ENCODE data around the gene SIPA1L3. TPM values are rescaled to one million over a fixed set of nuclear protein-coding genes. Genes with fewer than 3 reads are reported as not detected.

The SIPA1L3 gene
- total and polyA plus RNA-seq, 11 donors = 4.7 to 22.9 (median 8.8) TPM

DNA sequence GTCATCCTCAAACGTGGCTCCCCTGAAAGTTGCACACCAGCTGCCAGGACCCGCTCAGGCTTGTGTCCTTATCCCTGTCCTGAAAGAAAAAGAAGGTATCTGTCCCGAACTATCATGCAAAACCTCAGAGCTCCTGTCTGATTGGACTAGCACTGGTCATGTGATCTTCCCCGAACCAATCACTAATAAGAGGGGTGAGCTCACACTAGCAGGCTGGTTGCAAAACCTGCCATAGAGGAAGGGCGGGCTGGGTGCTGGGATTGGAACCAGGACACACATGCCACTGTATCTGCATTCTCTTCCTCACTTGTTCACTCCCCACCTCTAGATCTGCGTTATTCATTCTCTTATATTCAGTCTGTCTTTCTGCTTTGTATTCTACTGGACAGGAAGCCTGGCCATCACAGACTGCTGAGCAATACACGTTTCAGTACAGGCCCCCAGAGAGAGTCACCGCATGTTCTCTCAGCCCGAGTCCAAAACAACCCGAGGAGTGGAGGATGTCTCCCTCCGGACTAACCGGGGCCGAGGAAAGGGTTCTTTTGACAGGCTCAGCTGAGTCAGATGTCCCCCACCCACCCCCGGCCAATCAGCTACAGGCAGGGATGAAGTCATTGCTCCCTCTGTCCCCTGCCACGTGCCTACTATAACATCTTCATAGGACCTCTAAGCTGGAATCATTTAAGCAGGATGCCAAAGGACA, 97.7 kb downstream of the SIPA1L3 start:
- H3K4me3 ChIP-seq = peak overlapping the region in 11 of 12 donors; percentile 2 to 58 (median 50)
- peak; percentile 81 to 89 (median 88) for DNase-seq
- intact Hi-C loops (cut with DNase I) = loop anchor here in 5 of 10 donors (5.0 to 10.0 kb wide), 3 partner anchors 90 to 100 kb away; partner anchors contain the start of genes SIPA1L3 (in 4 of the 5) and WDR87 (in 4 of the 5)
- peaks cover 4 to 42% (median 22%) of the 10 kb centered on the region in 12 donors for H3K4me1 ChIP-seq
- H3K36me3 ChIP-seq = no peaks in the 10 kb centered on the region
- whole genome bisulfite sequencing, 4 donors = 9 to 15% (median 13%) methylated on average over 15 of the region's 15 CpGs
- peak in 1 of 2 donors; percentile 72 for TF ChIP-seq POLR2A (IDR thresholded peaks at IDR 0.05)
- TF ChIP-seq, protein P1, sequence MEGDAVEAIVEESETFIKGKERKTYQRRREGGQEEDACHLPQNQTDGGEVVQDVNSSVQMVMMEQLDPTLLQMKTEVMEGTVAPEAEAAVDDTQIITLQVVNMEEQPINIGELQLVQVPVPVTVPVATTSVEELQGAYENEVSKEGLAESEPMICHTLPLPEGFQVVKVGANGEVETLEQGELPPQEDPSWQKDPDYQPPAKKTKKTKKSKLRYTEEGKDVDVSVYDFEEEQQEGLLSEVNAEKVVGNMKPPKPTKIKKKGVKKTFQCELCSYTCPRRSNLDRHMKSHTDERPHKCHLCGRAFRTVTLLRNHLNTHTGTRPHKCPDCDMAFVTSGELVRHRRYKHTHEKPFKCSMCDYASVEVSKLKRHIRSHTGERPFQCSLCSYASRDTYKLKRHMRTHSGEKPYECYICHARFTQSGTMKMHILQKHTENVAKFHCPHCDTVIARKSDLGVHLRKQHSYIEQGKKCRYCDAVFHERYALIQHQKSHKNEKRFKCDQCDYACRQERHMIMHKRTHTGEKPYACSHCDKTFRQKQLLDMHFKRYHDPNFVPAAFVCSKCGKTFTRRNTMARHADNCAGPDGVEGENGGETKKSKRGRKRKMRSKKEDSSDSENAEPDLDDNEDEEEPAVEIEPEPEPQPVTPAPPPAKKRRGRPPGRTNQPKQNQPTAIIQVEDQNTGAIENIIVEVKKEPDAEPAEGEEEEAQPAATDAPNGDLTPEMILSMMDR (IDR thresholded peaks at IDR 0.05) = no peak
- H3K9me3 ChIP-seq = no peaks in the 10 kb centered on the region
- peak overlapping the region; percentile 59 to 93 (median 77) for H3K27ac ChIP-seq
- H3K27me3 ChIP-seq = no peaks in the 10 kb centered on the region
- ATAC-seq = peak; percentile 96 to 98 (median 96)

DNA sequence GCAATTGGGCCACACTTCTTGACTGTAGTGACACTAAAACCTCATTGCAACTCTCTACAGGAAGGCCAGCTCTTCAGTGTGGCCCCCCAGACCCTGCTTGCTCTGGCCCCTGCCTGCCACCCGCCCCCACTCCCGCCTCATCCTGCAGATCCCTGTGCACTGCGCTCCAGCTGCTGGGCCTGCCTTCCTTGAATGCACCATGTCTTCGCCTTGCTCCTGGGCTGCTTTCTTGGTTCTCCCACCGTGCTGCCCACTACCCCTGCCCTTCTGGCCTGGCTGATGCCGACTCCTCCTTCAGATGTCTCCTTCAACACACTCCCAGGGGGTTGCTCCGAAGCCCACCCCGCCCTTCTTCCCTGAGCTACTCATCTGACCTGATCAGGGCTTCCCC, 98.2 kb downstream of the SIPA1L3 start:
- peak in 1 of 4 donors; percentile 1 for ATAC-seq
- intact Hi-C loops (cut with DNase I) = loop anchor here in 3 of 10 donors (10.0 kb wide), 2 partner anchors 90 to 100 kb away; partner anchors contain the start of genes SIPA1L3 (in 2 of the 3) and WDR87 (in 2 of the 3)
- Histone ChIP-seq H3K27me3 (no peaks in the 10 kb centered on the region), H3K36me3 (no peaks in the 10 kb centered on the region), H3K4me3 (peak overlapping the region in 5 of 12 donors; percentile 45 to 55 (median 50)), H3K9me3 (no peaks in the 10 kb centered on the region), H3K4me1 (peaks cover 4 to 37% (median 17%) of the 10 kb centered on the region in 12 donors), H3K27ac (peak overlapping the region in 11 of 12 donors; percentile 64 to 93 (median 77))
- no peak for TF ChIP-seq POLR2A (IDR thresholded peaks at IDR 0.05)
- TF ChIP-seq, protein P1 (IDR thresholded peaks at IDR 0.05) = no peak
- peak in 2 of 5 donors; percentile 13 to 35 for DNase-seq
- WGBS, 4 donors = 63 to 78% (median 72%) methylated on average over 8 of the region's 8 CpGs

DNA sequence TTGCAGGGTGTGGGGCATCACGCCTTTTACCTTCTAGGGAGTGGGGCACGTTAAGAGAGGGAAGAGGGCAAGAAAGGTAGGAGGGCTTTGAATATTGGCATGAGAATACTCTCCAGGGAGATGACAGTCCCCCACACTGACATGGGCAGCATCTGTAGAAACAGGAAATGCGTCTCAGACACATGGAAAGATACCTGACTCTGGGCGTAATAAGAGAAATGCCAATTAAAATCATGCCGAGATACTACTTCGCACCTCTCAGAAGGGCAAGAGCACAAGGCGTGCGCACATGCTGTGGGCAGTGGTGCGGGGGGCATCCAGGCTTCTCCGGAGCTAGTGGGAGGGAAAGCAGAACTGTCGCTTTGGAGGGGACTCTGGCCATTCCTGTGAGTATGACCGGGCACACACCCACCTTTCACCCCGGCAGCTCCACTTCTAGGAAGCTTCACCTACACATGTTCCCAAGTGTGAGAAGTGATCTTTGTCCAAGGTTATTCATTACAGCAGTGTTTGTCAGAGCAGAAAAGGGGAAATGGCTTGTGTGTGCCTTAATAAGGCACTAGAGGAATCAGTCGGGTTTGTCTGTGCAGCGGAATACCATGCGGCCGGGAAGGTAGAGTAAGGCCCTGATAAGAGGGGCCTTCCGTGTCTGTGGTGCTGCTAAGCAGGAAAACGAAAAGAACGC, 99.5 kb downstream of the SIPA1L3 start:
- Histone ChIP-seq H3K27me3 (no peaks in the 10 kb centered on the region), H3K27ac (no peak overlapping the region), H3K4me3 (no peak overlapping the region), H3K36me3 (no peaks in the 10 kb centered on the region), H3K4me1 (peaks cover 4 to 28% (median 17%) of the 10 kb centered on the region in 12 donors), H3K9me3 (no peaks in the 10 kb centered on the region)
- intact Hi-C loops (cut with DNase I) = loop anchor here in 3 of 10 donors (10.0 kb wide), 2 partner anchors 88 to 102 kb away; partner anchors contain the start of genes SIPA1L3 (in 2 of the 3) and WDR87 (in 2 of the 3)
- WGBS, 4 donors = 90 to 91% (median 90%) methylated on average over 19 to 20 of the region's 20 CpGs
- TF ChIP-seq, protein P1 (IDR thresholded peaks at IDR 0.05) = no peak
- no peak for TF ChIP-seq POLR2A (IDR thresholded peaks at IDR 0.05)
- ATAC-seq (no peak), DNase-seq (no peak)

Measured in heart left ventricle (tissue), 16 donors.